HEK293 (cell line): ENCODE data around the gene GTF3C1.

Experiments used
- CTCF ChIA-PET: fragments of 350-600 bp; formaldehyde crosslinking; extraction: SDS; loops from one replicate; lab custom pipeline; 2021; ENCODE audit warnings: antibody characterized with exemption; lab: Yijun Ruan, JAX
- POLR2A ChIA-PET: fragments of 300-600 bp; formaldehyde crosslinking; extraction: SDS; loops from one replicate; lab custom pipeline; 2020; ENCODE audit warnings: antibody characterized with exemption, inconsistent platforms; lab: Yijun Ruan, JAX
- H3K27ac ChIP-seq: fragments of 200-500 bp; sonication (Bioruptor generic); 2 replicates; pipeline ENCODE4 v1.5.1; 2014; ENCODE audit warnings: low read depth, low read length, control low read depth, inconsistent platforms; ENCODE audit errors: extremely low read depth
- H3K36me3 ChIP-seq, 2 experiments: fragments of 200-500 bp in 1 of 2; sonication (Bioruptor generic) in 1 of 2; 1 replicate in 1 of 2; 2 replicates in 1 of 2; pipeline ENCODE4 v1.5.1; 2014 to 2017; ENCODE audit warnings: inconsistent platforms in 2 of 2, low read length in 2 of 2; ENCODE audit not compliant: control insufficient read depth in 2 of 2, insufficient read depth in 1 of 2
- H3K4me1 ChIP-seq: fragments of 200-500 bp; sonication (Bioruptor generic); 2 replicates; pipeline ENCODE4 v1.5.1; 2014; ENCODE audit warnings: mild to moderate bottlenecking, low read length, inconsistent platforms; ENCODE audit not compliant: control insufficient read depth, insufficient read depth
- H3K4me3 ChIP-seq: 2 replicates; pipeline ENCODE4 v1.5.1; 2011; ENCODE audit warnings: low read depth, mild to moderate bottlenecking, control low read depth, low read length, moderate library complexity
- H3K9me3 ChIP-seq: fragments of 200-500 bp; sonication (Bioruptor generic); 2 replicates; pipeline ENCODE4 v1.5.1; 2014; ENCODE audit warnings: low read depth, low read length, inconsistent platforms; ENCODE audit not compliant: control insufficient read depth, insufficient read depth
- BCL11B ChIP-seq: fragments of 450-650 bp; formaldehyde crosslinking; IDR thresholded peaks from 2 replicates; pipeline ENCODE4 v1.5.1; 2016; ENCODE audit warnings: low read depth, missing biosample characterization, missing genetic modification characterization
- EGR2 ChIP-seq: fragments of 450-650 bp; formaldehyde crosslinking; IDR thresholded peaks from 2 replicates; pipeline ENCODE4 v1.5.1; 2016; ENCODE audit warnings: low read depth, missing biosample characterization, missing genetic modification characterization
- GFI1B ChIP-seq: fragments of 450-650 bp; formaldehyde crosslinking; IDR thresholded peaks from 2 replicates; pipeline ENCODE4 v1.5.1; 2016; ENCODE audit warnings: missing biosample characterization, missing genetic modification characterization
- HOXC10 ChIP-seq: sonication (generic); formaldehyde crosslinking; IDR thresholded peaks from 2 replicates; pipeline ENCODE4 v1.8.1; 2023; ENCODE audit warnings: mild to moderate bottlenecking, missing genetic modification reagents
- IKZF3 ChIP-seq: fragments of 450-650 bp; IDR thresholded peaks from 2 replicates; pipeline ENCODE4 v1.5.0; 2018; ENCODE audit warnings: missing biosample characterization, mild to moderate bottlenecking, missing genetic modification characterization, moderate library complexity
- PRDM10 ChIP-seq: fragments of 450-650 bp; formaldehyde crosslinking; IDR thresholded peaks from 2 replicates; pipeline ENCODE4 v1.5.1; 2016; ENCODE audit warnings: missing biosample characterization, missing genetic modification characterization
- ZFP3 ChIP-seq: fragments of 450-650 bp; formaldehyde crosslinking; IDR thresholded peaks from 2 replicates; pipeline ENCODE4 v1.5.1; 2016; ENCODE audit warnings: low read depth, missing biosample characterization, missing genetic modification characterization
- ZNF112 ChIP-seq: fragments of 450-650 bp; formaldehyde crosslinking; IDR thresholded peaks from 2 replicates; pipeline ENCODE4 v1.5.0; 2017; ENCODE audit warnings: missing biosample characterization, missing genetic modification characterization
- ZNF132 ChIP-seq: fragments of 450-650 bp; formaldehyde crosslinking; IDR thresholded peaks from 2 replicates; pipeline ENCODE4 v1.5.1; 2017; ENCODE audit warnings: missing biosample characterization, missing genetic modification characterization, borderline replicate concordance
- ZNF16 ChIP-seq: fragments of 450-650 bp; formaldehyde crosslinking; IDR thresholded peaks from 2 replicates; pipeline ENCODE4 v1.5.1; 2016; ENCODE audit warnings: low read depth, missing biosample characterization, missing genetic modification characterization
- ZNF211 ChIP-seq: fragments of 450-650 bp; formaldehyde crosslinking; IDR thresholded peaks from 2 replicates; pipeline ENCODE4 v1.5.1; 2016; ENCODE audit warnings: low read depth, missing biosample characterization, missing genetic modification characterization
- ZNF214 ChIP-seq: fragments of 450-650 bp; formaldehyde crosslinking; IDR thresholded peaks from 2 replicates; pipeline ENCODE4 v1.5.1; 2017; ENCODE audit warnings: missing biosample characterization, mild to moderate bottlenecking, missing genetic modification characterization, borderline replicate concordance
- ZNF23 ChIP-seq: fragments of 450-650 bp; formaldehyde crosslinking; IDR thresholded peaks from 2 replicates; pipeline ENCODE4 v1.5.1; 2016; ENCODE audit warnings: missing biosample characterization, missing genetic modification characterization, borderline replicate concordance
- ZNF302 ChIP-seq: fragments of 450-650 bp; formaldehyde crosslinking; IDR thresholded peaks from 2 replicates; pipeline ENCODE4 v1.5.1; 2016; ENCODE audit warnings: missing biosample characterization, missing genetic modification characterization, low read depth
- ZNF426 ChIP-seq: fragments of 450-650 bp; formaldehyde crosslinking; IDR thresholded peaks from 2 replicates; pipeline ENCODE4 v1.5.1; 2017; ENCODE audit warnings: missing biosample characterization, missing genetic modification characterization, mild to moderate bottlenecking, inconsistent platforms, moderate library complexity
- ZNF510 ChIP-seq: fragments of 450-650 bp; formaldehyde crosslinking; IDR thresholded peaks from 2 replicates; pipeline ENCODE4 v1.5.1; 2018; ENCODE audit warnings: mild to moderate bottlenecking, missing genetic modification characterization, missing biosample characterization; ENCODE audit not compliant: insufficient replicate concordance
- ZNF530 ChIP-seq: fragments of 450-650 bp; formaldehyde crosslinking; IDR thresholded peaks from 2 replicates; pipeline ENCODE4 v1.5.1; 2016; ENCODE audit warnings: low read depth, missing biosample characterization, missing genetic modification characterization
- ZNF558 ChIP-seq: fragments of 450-650 bp; formaldehyde crosslinking; IDR thresholded peaks from 2 replicates; pipeline ENCODE4 v1.5.1; 2016; ENCODE audit warnings: missing biosample characterization, missing genetic modification characterization
- ZNF585B ChIP-seq: fragments of 450-650 bp; formaldehyde crosslinking; IDR thresholded peaks from 2 replicates; pipeline ENCODE4 v1.5.1; 2016; ENCODE audit warnings: missing biosample characterization, missing genetic modification characterization
- ZNF623 ChIP-seq: fragments of 450-650 bp; formaldehyde crosslinking; IDR thresholded peaks from 2 replicates; pipeline ENCODE4 v1.5.1; 2016; ENCODE audit warnings: missing biosample characterization, missing genetic modification characterization
- ZNF664 ChIP-seq: fragments of 450-650 bp; formaldehyde crosslinking; IDR thresholded peaks from 2 replicates; pipeline ENCODE4 v1.5.1; 2016; ENCODE audit warnings: missing biosample characterization, missing genetic modification characterization
- TF ChIP-seq, protein P1 (sequence below): fragments of 450-650 bp; formaldehyde crosslinking; IDR thresholded peaks from 2 replicates; pipeline ENCODE4 v1.5.1; 2016; ENCODE audit warnings: missing biosample characterization, missing genetic modification characterization, borderline replicate concordance

The GTF3C1 gene

DNA sequence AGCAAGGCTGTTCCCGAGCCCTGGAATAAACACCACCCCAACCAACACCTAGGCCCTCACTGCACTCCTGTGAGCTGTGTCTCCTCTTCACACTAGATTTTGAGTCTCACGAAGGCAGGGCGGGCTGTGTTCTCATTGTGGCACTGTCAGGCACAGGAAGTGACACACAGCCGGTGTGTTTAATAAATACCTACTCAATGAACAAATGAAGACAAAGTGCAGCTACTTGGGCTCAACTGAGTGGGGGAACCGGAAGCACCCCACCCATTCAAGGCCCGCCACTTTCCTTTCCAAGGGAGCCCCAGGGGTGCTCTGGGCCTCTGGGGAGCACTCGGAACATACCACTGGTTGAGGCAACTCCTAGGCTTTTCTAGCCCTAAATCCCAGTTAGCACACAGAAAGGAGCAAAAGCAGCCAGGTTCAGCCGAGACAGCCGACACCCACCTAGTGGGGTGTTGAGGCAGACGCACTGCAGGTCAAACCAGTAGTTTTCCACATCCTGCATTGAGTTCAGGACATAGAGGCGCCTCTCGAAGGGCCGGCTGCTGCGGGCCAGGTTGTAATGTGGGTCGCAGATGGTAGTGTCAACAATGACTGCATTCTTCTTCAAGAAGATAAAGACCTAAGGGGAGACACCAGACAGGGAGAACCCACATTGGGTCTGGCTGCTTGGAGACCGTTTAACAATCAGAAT, 57.7 kb downstream of the GTF3C1 start (continued):
- TF ChIP-seq ZNF585B (tag by site-specific recombination) = no peak
- no peak for TF ChIP-seq ZNF426 (tag by site-specific recombination)
- TF ChIP-seq, protein P1, sequence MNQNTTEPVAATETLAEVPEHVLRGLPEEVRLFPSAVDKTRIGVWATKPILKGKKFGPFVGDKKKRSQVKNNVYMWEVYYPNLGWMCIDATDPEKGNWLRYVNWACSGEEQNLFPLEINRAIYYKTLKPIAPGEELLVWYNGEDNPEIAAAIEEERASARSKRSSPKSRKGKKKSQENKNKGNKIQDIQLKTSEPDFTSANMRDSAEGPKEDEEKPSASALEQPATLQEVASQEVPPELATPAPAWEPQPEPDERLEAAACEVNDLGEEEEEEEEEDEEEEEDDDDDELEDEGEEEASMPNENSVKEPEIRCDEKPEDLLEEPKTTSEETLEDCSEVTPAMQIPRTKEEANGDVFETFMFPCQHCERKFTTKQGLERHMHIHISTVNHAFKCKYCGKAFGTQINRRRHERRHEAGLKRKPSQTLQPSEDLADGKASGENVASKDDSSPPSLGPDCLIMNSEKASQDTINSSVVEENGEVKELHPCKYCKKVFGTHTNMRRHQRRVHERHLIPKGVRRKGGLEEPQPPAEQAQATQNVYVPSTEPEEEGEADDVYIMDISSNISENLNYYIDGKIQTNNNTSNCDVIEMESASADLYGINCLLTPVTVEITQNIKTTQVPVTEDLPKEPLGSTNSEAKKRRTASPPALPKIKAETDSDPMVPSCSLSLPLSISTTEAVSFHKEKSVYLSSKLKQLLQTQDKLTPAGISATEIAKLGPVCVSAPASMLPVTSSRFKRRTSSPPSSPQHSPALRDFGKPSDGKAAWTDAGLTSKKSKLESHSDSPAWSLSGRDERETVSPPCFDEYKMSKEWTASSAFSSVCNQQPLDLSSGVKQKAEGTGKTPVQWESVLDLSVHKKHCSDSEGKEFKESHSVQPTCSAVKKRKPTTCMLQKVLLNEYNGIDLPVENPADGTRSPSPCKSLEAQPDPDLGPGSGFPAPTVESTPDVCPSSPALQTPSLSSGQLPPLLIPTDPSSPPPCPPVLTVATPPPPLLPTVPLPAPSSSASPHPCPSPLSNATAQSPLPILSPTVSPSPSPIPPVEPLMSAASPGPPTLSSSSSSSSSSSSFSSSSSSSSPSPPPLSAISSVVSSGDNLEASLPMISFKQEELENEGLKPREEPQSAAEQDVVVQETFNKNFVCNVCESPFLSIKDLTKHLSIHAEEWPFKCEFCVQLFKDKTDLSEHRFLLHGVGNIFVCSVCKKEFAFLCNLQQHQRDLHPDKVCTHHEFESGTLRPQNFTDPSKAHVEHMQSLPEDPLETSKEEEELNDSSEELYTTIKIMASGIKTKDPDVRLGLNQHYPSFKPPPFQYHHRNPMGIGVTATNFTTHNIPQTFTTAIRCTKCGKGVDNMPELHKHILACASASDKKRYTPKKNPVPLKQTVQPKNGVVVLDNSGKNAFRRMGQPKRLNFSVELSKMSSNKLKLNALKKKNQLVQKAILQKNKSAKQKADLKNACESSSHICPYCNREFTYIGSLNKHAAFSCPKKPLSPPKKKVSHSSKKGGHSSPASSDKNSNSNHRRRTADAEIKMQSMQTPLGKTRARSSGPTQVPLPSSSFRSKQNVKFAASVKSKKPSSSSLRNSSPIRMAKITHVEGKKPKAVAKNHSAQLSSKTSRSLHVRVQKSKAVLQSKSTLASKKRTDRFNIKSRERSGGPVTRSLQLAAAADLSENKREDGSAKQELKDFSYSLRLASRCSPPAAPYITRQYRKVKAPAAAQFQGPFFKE (tag by site-specific recombination) = no peak
- TF ChIP-seq EGR2 (tag by site-specific recombination) = no peak
- TF ChIP-seq, all 188 proteins: peak for 0

DNA sequence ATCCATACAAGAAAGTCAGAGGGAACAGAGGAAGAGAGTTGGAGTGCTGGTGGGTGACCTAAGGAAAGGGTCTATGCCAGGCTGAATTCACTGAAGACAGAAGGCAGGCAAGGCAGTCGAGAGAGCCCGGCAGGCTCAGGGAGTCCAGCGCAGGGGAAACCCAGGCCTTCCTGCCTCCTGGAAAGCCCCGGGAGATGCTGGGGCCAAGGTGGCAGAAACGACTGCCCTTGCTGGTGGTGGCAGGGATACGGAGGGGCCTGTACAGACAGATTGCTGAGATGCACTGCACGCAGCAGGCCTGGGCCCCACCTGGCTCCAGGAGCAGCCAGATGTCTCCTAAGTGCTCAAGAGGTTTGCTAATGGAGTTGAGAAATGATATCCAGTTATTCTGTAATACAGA, 59.8 kb downstream of the GTF3C1 start:
- ChIA-PET CTCF (no interaction called here), POLR2A (no interaction called here)
- Histone ChIP-seq H3K4me1 (no peaks in the 10 kb centered on the region), H3K4me3 (no peak overlapping the region), H3K36me3 (peaks cover 24 to 98% of the 10 kb centered on the region in 2 experiments), H3K27ac (no peak overlapping the region), H3K9me3 (no peaks in the 10 kb centered on the region)
- TF ChIP-seq ZNF132 = no peak
- no peak for TF ChIP-seq ZNF214 (tag by site-specific recombination)
- TF ChIP-seq ZNF558 (tag by site-specific recombination) = no peak
- TF ChIP-seq ZNF623 (tag by site-specific recombination) = no peak
- TF ChIP-seq ZNF302 (tag by site-specific recombination) = no peak
- TF ChIP-seq HOXC10 (CRISPR knock-in tag) = no peak
- no peak for TF ChIP-seq PRDM10 (tag by site-specific recombination)
- TF ChIP-seq ZNF211 = no peak
- TF ChIP-seq BCL11B (tag by site-specific recombination) = no peak
- TF ChIP-seq ZNF664 = no peak
- no peak for TF ChIP-seq GFI1B (tag by site-specific recombination)
- no peak for TF ChIP-seq ZFP3
- no peak for TF ChIP-seq ZNF16 (tag by site-specific recombination)
- no peak for TF ChIP-seq ZNF510 (tag by site-specific recombination)
- TF ChIP-seq IKZF3 (tag by site-specific recombination) = no peak
- TF ChIP-seq ZNF585B (tag by site-specific recombination) = no peak
- no peak for TF ChIP-seq ZNF530 (tag by site-specific recombination)
- TF ChIP-seq ZNF112 (tag by site-specific recombination) = no peak
- TF ChIP-seq ZNF23 (tag by site-specific recombination) = no peak
